Activated CD8-positive, alpha-beta T cell treated with anti-CD3 and anti-CD28 coated beads for 36 hours (primary cell): ENCODE measurements around the gene FCRL6. TPM values are rescaled to one million over a fixed set of nuclear protein-coding genes. Genes with fewer than 3 reads are reported as not detected.
A peak's percentile ranks its signal among the peaks of the same experiment; 100 is the strongest.

Source experiments
- ATAC-seq: fragments of 200-7000 bp; cut with Tn5 transposase; one replicate; pipeline ENCODE4 v1.10.0; 2021; ENCODE audit warnings: mild to moderate bottlenecking, moderate library complexity
- CTCF ChIA-PET: fragments of 350-600 bp; sonication (Branson Sonifier 250); formaldehyde crosslinking; loops from one replicate; lab custom pipeline; 2021; ENCODE audit warnings: antibody characterized with exemption; lab: Charles Lee
- POLR2A ChIA-PET: fragments of 350-600 bp; sonication (Branson Sonifier 250); formaldehyde crosslinking; loops from one replicate; lab custom pipeline; 2021; ENCODE audit warnings: antibody characterized with exemption; lab: Charles Lee
- DNase-seq: peaks from one replicate; pipeline ENCODE4 v3.0.0-alpha.2; 2020
- H3K27ac Mint-ChIP-seq: one replicate; pipeline ENCODE4 v1.8.0; 2021; ENCODE audit warnings: mild to moderate bottlenecking, mixed read lengths
- H3K27me3 Mint-ChIP-seq: one replicate; pipeline ENCODE4 v1.8.0; 2021; ENCODE audit warnings: mixed read lengths
- H3K36me3 Mint-ChIP-seq: one replicate; pipeline ENCODE4 v1.8.0; 2021; ENCODE audit warnings: low read depth, mixed read lengths
- H3K4me1 Mint-ChIP-seq: one replicate; pipeline ENCODE4 v1.8.0; 2021; ENCODE audit warnings: low read depth, mixed read lengths
- H3K4me3 Mint-ChIP-seq: one replicate; pipeline ENCODE4 v1.8.0; 2021; ENCODE audit warnings: mild to moderate bottlenecking, moderate library complexity, mixed read lengths
- H3K9me3 Mint-ChIP-seq: one replicate; pipeline ENCODE4 v1.8.0; 2021; ENCODE audit warnings: mixed read lengths
- CTCF ChIP-seq: fragments of 200-600 bp; IDR thresholded peaks from one replicate; pipeline ENCODE4 v1.8.0; 2022; ENCODE audit warnings: antibody characterized with exemption, mild to moderate bottlenecking
- intact Hi-C: fragments of 100-400 bp; cut with micrococcal nuclease; formaldehyde crosslinking; loops from one replicate; pipeline ENCODE4 v1.10.0; 2022
- total RNA-seq, 2 experiments: library from RNA; stranded (reverse); gene quantifications; one replicate each; pipeline ENCODE4 v1.2.3, GENCODE V29; 2021

FCRL6 gene
- total RNA-seq, 2 experiments from 2014 or later, result 0.20 TPM; not detected in 1

DNA sequence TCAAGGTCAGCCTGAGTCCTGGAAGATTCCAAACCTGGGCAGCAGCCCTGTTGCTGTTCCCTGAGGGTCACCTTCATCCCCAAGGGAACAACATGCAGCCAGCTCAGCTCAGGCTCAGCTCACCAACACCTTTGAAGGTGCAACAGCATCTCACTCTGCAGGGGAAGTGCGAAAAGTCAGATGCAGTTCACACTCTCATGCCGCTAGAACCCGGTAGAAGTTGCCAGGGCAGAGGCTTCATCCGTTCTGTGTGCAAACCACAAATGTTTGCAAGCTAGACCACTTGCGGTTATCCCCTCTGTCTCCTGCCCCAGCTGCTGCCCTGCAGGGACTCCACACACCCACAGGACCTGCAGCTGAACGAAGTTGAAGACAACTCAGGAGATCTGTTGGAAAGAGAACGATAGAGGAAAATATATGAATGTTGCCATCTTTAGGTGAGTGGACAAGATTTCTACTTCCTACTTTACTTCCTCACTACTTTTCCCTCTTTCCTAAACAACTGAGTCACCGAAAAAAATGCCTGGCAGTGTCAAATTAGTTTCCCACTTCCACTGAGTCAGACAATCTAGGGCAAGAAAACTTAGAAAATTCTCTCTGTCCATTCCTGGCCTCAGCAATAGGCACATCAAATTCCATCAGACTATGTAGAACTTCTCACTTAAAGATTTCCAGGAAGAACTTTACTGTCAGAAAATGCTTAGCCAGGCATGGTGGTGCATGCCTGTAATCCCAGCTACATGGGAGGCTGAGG is 1.8 kb upstream of the FCRL6 start:
- POLR2A ChIA-PET, result interaction anchor here (1.2 to 1.9 kb wide), 3 partner anchors 20 to 125 kb away, joined by 3 to 6 read pairs (median 5); partner anchors contain the start of genes DUSP23, SLAMF8 and TAGLN2
- Mint-ChIP-seq H3K27ac (peak overlapping the region; percentile 16), H3K4me3 (no peak overlapping the region), H3K9me3 (no peaks in the 10 kb centered on the region), H3K4me1 (peaks cover 43% of the 10 kb centered on the region), H3K36me3 (no peaks in the 10 kb centered on the region), H3K27me3 (no peaks in the 10 kb centered on the region)
- DNase-seq, result peak; percentile 51
- ATAC-seq, result peak; percentile 73
- TF ChIP-seq CTCF, result no peak
- CTCF ChIA-PET, result interaction anchor here (0.9 to 18.8 kb wide), 19 partner anchors 8 to 586 kb away, joined by 3 to 482 read pairs (median 9); partner anchors contain the start of gene DUSP23
- intact Hi-C loops, result no loop called here

- POLR2A ChIA-PET, result interaction anchor here (1.0 to 1.2 kb wide), 2 partner anchors 10 to 86 kb away, joined by 4 read pairs; no protein-coding TSS in a partner anchor
- intact Hi-C loops, result no loop called here
- H3K27ac Mint-ChIP-seq, result no peak overlapping the region
- TF ChIP-seq CTCF, result no peak
- peaks cover 41% of the 10 kb centered on the region for H3K4me1 Mint-ChIP-seq
- no peaks in the 10 kb centered on the region for H3K36me3 Mint-ChIP-seq
- no peak for ATAC-seq
- no peak for DNase-seq
- no peaks in the 10 kb centered on the region for H3K27me3 Mint-ChIP-seq
- no peak overlapping the region for H3K4me3 Mint-ChIP-seq
- CTCF ChIA-PET, result interaction anchor here (1.0 to 18.8 kb wide), 9 partner anchors 9 to 203 kb away, joined by 3 to 482 read pairs (median 5); partner anchors contain the start of gene DUSP23
- no peaks in the 10 kb centered on the region for H3K9me3 Mint-ChIP-seq
These were observed 2.0 kb downstream of the FCRL6 start for GRCh38 chr1:159803956-159804689.

DNA sequence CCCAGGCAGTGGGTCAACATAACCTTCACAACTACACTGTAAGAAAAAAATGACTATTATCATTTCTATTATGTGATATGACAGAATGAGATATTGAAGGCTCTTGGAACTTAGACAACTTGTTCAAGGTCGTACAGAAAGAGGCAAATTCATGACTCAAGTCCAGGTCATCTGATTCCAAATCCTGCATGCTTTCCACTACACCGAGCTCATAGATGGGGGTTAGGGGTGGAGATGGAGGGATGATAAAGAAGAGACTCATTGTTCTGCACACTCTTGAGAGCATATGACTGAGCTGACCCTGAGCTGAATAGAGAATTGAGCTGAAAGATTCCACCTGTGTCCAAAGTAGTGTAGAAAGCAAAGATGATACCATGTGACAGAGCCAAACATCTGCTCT is 2.8 kb downstream of the FCRL6 start:
- ATAC-seq (no peak), DNase-seq (no peak)
- Mint-ChIP-seq H3K4me1 (peaks cover 33% of the 10 kb centered on the region), H3K27me3 (no peaks in the 10 kb centered on the region), H3K9me3 (no peaks in the 10 kb centered on the region), H3K4me3 (no peak overlapping the region), H3K36me3 (no peaks in the 10 kb centered on the region), H3K27ac (no peak overlapping the region)
- no peak for TF ChIP-seq CTCF
- intact Hi-C loops, result no loop called here
- ChIA-PET POLR2A (interaction anchor here (1.0 to 1.2 kb wide), 2 partner anchors 9 to 86 kb away, joined by 4 read pairs; no protein-coding TSS in a partner anchor), CTCF (interaction anchor here (1.0 to 18.8 kb wide), 7 partner anchors 9 to 202 kb away, joined by 3 to 482 read pairs (median 7); no protein-coding TSS in a partner anchor)

- CTCF ChIA-PET, result interaction anchor here (0.9 to 1.5 kb wide), 2 partner anchors 13 to 192 kb away, joined by 4 to 5 read pairs; partner anchors contain the start of gene FCRL6
These were observed 13.8 kb downstream of the FCRL6 start for GRCh38 chr1:159815926-159816325.

More at GRCh38 chr1:159815926-159816325, 13.8 kb downstream of the FCRL6 start:
- no peak overlapping the region for H3K4me3 Mint-ChIP-seq
- TF ChIP-seq CTCF, result no peak
- POLR2A ChIA-PET, result interaction anchor here (0.7 kb wide), 1 partner anchor 53 kb away, joined by 3 read pairs; no protein-coding TSS in a partner anchor
- intact Hi-C loops, result no loop called here
- peaks cover 12% of the 10 kb centered on the region for H3K4me1 Mint-ChIP-seq
- no peak overlapping the region for H3K27ac Mint-ChIP-seq
- no peaks in the 10 kb centered on the region for H3K27me3 Mint-ChIP-seq
- no peaks in the 10 kb centered on the region for H3K9me3 Mint-ChIP-seq
- DNase-seq, result no peak
- no peaks in the 10 kb centered on the region for H3K36me3 Mint-ChIP-seq
- no peak for ATAC-seq
